Osteoblast (primary cell): Measurements from ENCODE around the gene ANKRD53. TPM values are rescaled to one million over a fixed set of nuclear protein-coding genes. Genes with fewer than 3 reads are reported as not detected.

Experiments
- DNase-seq: peaks from one replicate; pipeline ENCODE4 v3.0.0; 2011; ENCODE audit warnings: low spot score, mixed read lengths; ENCODE audit not compliant: insufficient read length; ENCODE audit errors: missing footprints
- H2AFZ ChIP-seq: 2 replicates; pipeline ENCODE4 v1.6.0; 2011; ENCODE audit warnings: mild to moderate bottlenecking, low read length
- H3K27ac ChIP-seq: 2 replicates; pipeline ENCODE4 v1.5.1; 2011; ENCODE audit warnings: mild to moderate bottlenecking, low read depth, low read length, moderate library complexity
- H3K27me3 ChIP-seq: 2 replicates; pipeline ENCODE4 v1.6.0; 2012; ENCODE audit warnings: mild to moderate bottlenecking, control low read depth, inconsistent platforms, low read length, moderate library complexity; ENCODE audit not compliant: insufficient read depth
- H3K36me3 ChIP-seq: 2 replicates; pipeline ENCODE4 v1.5.1; 2011; ENCODE audit warnings: mild to moderate bottlenecking, low read length, control low read depth, moderate library complexity; ENCODE audit not compliant: insufficient read depth
- H3K4me1 ChIP-seq: 2 replicates; pipeline ENCODE4 v1.5.1; 2011; ENCODE audit warnings: mild to moderate bottlenecking, low read length, control low read depth, moderate library complexity; ENCODE audit not compliant: insufficient read depth
- H3K4me2 ChIP-seq: 2 replicates; pipeline ENCODE4 v1.6.0; 2011; ENCODE audit warnings: mild to moderate bottlenecking, low read length; ENCODE audit not compliant: insufficient read depth
- H3K4me3 ChIP-seq: fragments of 200-600 bp; sonication (generic); 3 replicates; pipeline ENCODE4 v1.5.1; 2012; ENCODE audit warnings: mild to moderate bottlenecking, low read length, inconsistent platforms; ENCODE audit not compliant: insufficient read depth
- H3K79me2 ChIP-seq: 2 replicates; pipeline ENCODE4 v1.6.0; 2012; ENCODE audit warnings: mild to moderate bottlenecking, low read length, control low read depth, inconsistent platforms; ENCODE audit not compliant: insufficient read depth
- H3K9me3 ChIP-seq: 2 replicates; pipeline ENCODE4 v1.5.1; 2011; ENCODE audit warnings: low read depth, low read length, control low read depth
- H4K20me1 ChIP-seq: 2 replicates; pipeline ENCODE4 v1.6.0; 2012; ENCODE audit warnings: mild to moderate bottlenecking, low read length, control low read depth; ENCODE audit not compliant: insufficient read depth
- total RNA-seq: library from RNA; depleted of rRNA; stranded (reverse); fragments of >200 nt; gene quantifications from 2 replicates; pipeline ENCODE4 v1.2.3, GENCODE V29; 2012
- TF ChIP-seq, protein P1 (sequence below): IDR thresholded peaks from 2 replicates; pipeline ENCODE4 v1.5.1; 2011; ENCODE audit warnings: mild to moderate bottlenecking, low read depth, low read length, moderate library complexity; ENCODE audit errors: extremely low read depth

The ANKRD53 gene
- total RNA-seq, 1 donor = 1.1 TPM

- no peaks in the 10 kb centered on the region for H3K9me3 ChIP-seq
- H3K4me2 ChIP-seq = no peak overlapping the region
- H3K4me3 ChIP-seq = no peak overlapping the region
- H3K27ac ChIP-seq = no peak overlapping the region
- no peaks in the 10 kb centered on the region for H4K20me1 ChIP-seq
- H3K4me1 ChIP-seq = peaks cover 19% of the 10 kb centered on the region
- H2AFZ ChIP-seq = no peak overlapping the region
- H3K36me3 ChIP-seq = no peaks in the 10 kb centered on the region
- H3K79me2 ChIP-seq = no peaks in the 10 kb centered on the region
- no peaks in the 10 kb centered on the region for H3K27me3 ChIP-seq
- DNase-seq = peak; percentile 25
- TF ChIP-seq, protein P1, sequence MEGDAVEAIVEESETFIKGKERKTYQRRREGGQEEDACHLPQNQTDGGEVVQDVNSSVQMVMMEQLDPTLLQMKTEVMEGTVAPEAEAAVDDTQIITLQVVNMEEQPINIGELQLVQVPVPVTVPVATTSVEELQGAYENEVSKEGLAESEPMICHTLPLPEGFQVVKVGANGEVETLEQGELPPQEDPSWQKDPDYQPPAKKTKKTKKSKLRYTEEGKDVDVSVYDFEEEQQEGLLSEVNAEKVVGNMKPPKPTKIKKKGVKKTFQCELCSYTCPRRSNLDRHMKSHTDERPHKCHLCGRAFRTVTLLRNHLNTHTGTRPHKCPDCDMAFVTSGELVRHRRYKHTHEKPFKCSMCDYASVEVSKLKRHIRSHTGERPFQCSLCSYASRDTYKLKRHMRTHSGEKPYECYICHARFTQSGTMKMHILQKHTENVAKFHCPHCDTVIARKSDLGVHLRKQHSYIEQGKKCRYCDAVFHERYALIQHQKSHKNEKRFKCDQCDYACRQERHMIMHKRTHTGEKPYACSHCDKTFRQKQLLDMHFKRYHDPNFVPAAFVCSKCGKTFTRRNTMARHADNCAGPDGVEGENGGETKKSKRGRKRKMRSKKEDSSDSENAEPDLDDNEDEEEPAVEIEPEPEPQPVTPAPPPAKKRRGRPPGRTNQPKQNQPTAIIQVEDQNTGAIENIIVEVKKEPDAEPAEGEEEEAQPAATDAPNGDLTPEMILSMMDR = no peak
Observed at GRCh38 chr2:70979626-70980025, 1.2 kb downstream of the ANKRD53 start.

DNA sequence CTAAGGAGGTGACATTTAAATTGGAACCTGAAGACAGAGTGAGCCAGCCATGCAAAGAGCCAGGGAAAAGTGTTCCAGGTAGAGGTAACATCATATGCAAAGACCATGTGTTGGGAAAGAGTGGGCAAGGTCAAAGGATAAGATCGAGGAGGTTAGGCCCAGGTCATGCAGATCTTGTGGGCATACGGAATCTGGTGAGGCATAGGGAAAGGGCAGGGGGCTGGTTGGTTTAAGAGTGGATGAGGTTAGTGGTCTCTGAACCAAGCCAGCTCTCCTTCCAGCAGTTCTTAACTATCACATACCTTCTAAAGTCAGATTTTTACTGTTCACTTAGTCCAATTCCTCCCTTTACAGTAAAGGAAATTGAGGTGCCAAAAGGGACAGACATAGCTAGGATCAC is 3.0 kb downstream of the ANKRD53 start:
- peaks cover 3% of the 10 kb centered on the region for H4K20me1 ChIP-seq
- no peak overlapping the region for H3K4me2 ChIP-seq
- H2AFZ ChIP-seq = no peak overlapping the region
- peak; percentile 76 for DNase-seq
- H3K36me3 ChIP-seq = peaks cover 6% of the 10 kb centered on the region
- H3K27me3 ChIP-seq = no peaks in the 10 kb centered on the region
- no peaks in the 10 kb centered on the region for H3K9me3 ChIP-seq
- no peak overlapping the region for H3K4me3 ChIP-seq
- peaks cover 16% of the 10 kb centered on the region for H3K4me1 ChIP-seq
- H3K79me2 ChIP-seq = no peaks in the 10 kb centered on the region
- H3K27ac ChIP-seq = no peak overlapping the region
- TF ChIP-seq, protein P1 = no peak

GRCh38 chr2:70981866-70982810 is 3.7 kb downstream of the ANKRD53 start:
- Histone ChIP-seq H3K79me2 (no peaks in the 10 kb centered on the region), H3K27ac (no peak overlapping the region), H3K4me2 (no peak overlapping the region), H2AFZ (no peak overlapping the region), H3K36me3 (peaks cover 11% of the 10 kb centered on the region), H4K20me1 (peaks cover 3% of the 10 kb centered on the region), H3K9me3 (no peaks in the 10 kb centered on the region), H3K27me3 (no peaks in the 10 kb centered on the region), H3K4me3 (no peak overlapping the region), H3K4me1 (peaks cover 13% of the 10 kb centered on the region)
- TF ChIP-seq, protein P1 = no peak
- DNase-seq = no peak

GRCh38 chr2:70982971-70983370 is 4.5 kb downstream of the ANKRD53 start:
- peaks cover 3% of the 10 kb centered on the region for H4K20me1 ChIP-seq
- peaks cover 4% of the 10 kb centered on the region for H3K4me1 ChIP-seq
- H3K4me3 ChIP-seq = no peak overlapping the region
- peaks cover 20% of the 10 kb centered on the region for H3K36me3 ChIP-seq
- H3K27me3 ChIP-seq = no peaks in the 10 kb centered on the region
- H3K27ac ChIP-seq = no peak overlapping the region
- no peaks in the 10 kb centered on the region for H3K79me2 ChIP-seq
- H2AFZ ChIP-seq = no peak overlapping the region
- H3K9me3 ChIP-seq = no peaks in the 10 kb centered on the region
- H3K4me2 ChIP-seq = no peak overlapping the region
- TF ChIP-seq, protein P1 = no peak
- DNase-seq = peak; percentile 35
